ENCODE measurements around the gene CTNNA1.

CTNNA1 gene

GRCh38 chr5:138719811-138720210, 33.4 kb upstream of the CTNNA1 start:
- Histone ChIP-seq H3K4me1 (ENCODE audit: insufficient read depth, low read length, poor library complexity, severe bottlenecking) (no peaks in the 10 kb centered on the region), H3K9ac (ENCODE audit: low read depth, low read length, poor library complexity, severe bottlenecking) (no peak overlapping the region), H3K4me3 (ENCODE audit: low read length, poor library complexity, severe bottlenecking) (no peak overlapping the region), H3K27me3 (ENCODE audit: insufficient read depth, low read length, poor library complexity, severe bottlenecking) (peaks cover 6% of the 10 kb centered on the region), H3K36me3 (ENCODE audit: insufficient read depth, low read length) (no peaks in the 10 kb centered on the region), H3K79me2 (ENCODE audit: insufficient read depth, low read length) (no peaks in the 10 kb centered on the region), H2AFZ (ENCODE audit: low read length) (no peak overlapping the region), H3F3A (ENCODE audit: low read depth) (no peaks in the 10 kb centered on the region), H3K9me2 (replicated peaks; ENCODE audit: low read depth, low read length) (no peaks in the 10 kb centered on the region), H3K4me2 (ENCODE audit: low read depth, low read length, poor library complexity, severe bottlenecking) (no peak overlapping the region), H4K20me1 (ENCODE audit: insufficient read depth, low read length, poor library complexity, severe bottlenecking) (no peaks in the 10 kb centered on the region), H3K9me3 (ENCODE audit: insufficient read depth, low read depth, low read length) (no peaks in the 10 kb centered on the region)
- TF ChIP-seq CTCF (conservative IDR thresholded peaks at IDR 0.05; ENCODE audit: low read length), result no peak
- TF ChIP-seq EZH2phosphoT487 (IDR thresholded peaks at IDR 0.05; ENCODE audit: borderline replicate concordance), result no peak

- peaks cover 6% of the 10 kb centered on the region for H3K27me3 ChIP-seq (ENCODE audit: insufficient read depth, low read length, poor library complexity, severe bottlenecking)
- H3K9me3 ChIP-seq (ENCODE audit: insufficient read depth, low read depth, low read length), result no peaks in the 10 kb centered on the region
- no peaks in the 10 kb centered on the region for H3K4me1 ChIP-seq (ENCODE audit: insufficient read depth, low read length, poor library complexity, severe bottlenecking)
- no peak overlapping the region for H3K9ac ChIP-seq (ENCODE audit: low read depth, low read length, poor library complexity, severe bottlenecking)
- H2AFZ ChIP-seq (ENCODE audit: low read length), result no peak overlapping the region
- H3K79me2 ChIP-seq (ENCODE audit: insufficient read depth, low read length), result no peaks in the 10 kb centered on the region
- H3K9me2 ChIP-seq (replicated peaks; ENCODE audit: low read depth, low read length), result no peaks in the 10 kb centered on the region
- H4K20me1 ChIP-seq (ENCODE audit: insufficient read depth, low read length, poor library complexity, severe bottlenecking), result no peaks in the 10 kb centered on the region
- H3K4me3 ChIP-seq (ENCODE audit: low read length, poor library complexity, severe bottlenecking), result no peak overlapping the region
- no peak for TF ChIP-seq CTCF (conservative IDR thresholded peaks at IDR 0.05; ENCODE audit: low read length)
- no peak for TF ChIP-seq EZH2phosphoT487 (IDR thresholded peaks at IDR 0.05; ENCODE audit: borderline replicate concordance)
- no peak overlapping the region for H3K4me2 ChIP-seq (ENCODE audit: low read depth, low read length, poor library complexity, severe bottlenecking)
- no peaks in the 10 kb centered on the region for H3K36me3 ChIP-seq (ENCODE audit: insufficient read depth, low read length)
- H3F3A ChIP-seq (ENCODE audit: low read depth), result no peaks in the 10 kb centered on the region
These were observed 32.4 kb upstream of the CTNNA1 start for GRCh38 chr5:138720840-138721239.

- peaks cover 6% of the 10 kb centered on the region for H3K27me3 ChIP-seq (ENCODE audit: insufficient read depth, low read length, poor library complexity, severe bottlenecking)
- no peak overlapping the region for H3K4me3 ChIP-seq (ENCODE audit: low read length, poor library complexity, severe bottlenecking)
- H3K9me3 ChIP-seq (ENCODE audit: insufficient read depth, low read depth, low read length), result no peaks in the 10 kb centered on the region
- TF ChIP-seq EZH2phosphoT487 (IDR thresholded peaks at IDR 0.05; ENCODE audit: borderline replicate concordance) (no peak), CTCF (conservative IDR thresholded peaks at IDR 0.05; ENCODE audit: low read length) (no peak)
- no peaks in the 10 kb centered on the region for H3F3A ChIP-seq (ENCODE audit: low read depth)
- no peaks in the 10 kb centered on the region for H3K9me2 ChIP-seq (replicated peaks; ENCODE audit: low read depth, low read length)
- no peaks in the 10 kb centered on the region for H3K4me1 ChIP-seq (ENCODE audit: insufficient read depth, low read length, poor library complexity, severe bottlenecking)
- H3K36me3 ChIP-seq (ENCODE audit: insufficient read depth, low read length), result no peaks in the 10 kb centered on the region
- H4K20me1 ChIP-seq (ENCODE audit: insufficient read depth, low read length, poor library complexity, severe bottlenecking), result no peaks in the 10 kb centered on the region
- H2AFZ ChIP-seq (ENCODE audit: low read length), result no peak overlapping the region
- H3K4me2 ChIP-seq (ENCODE audit: low read depth, low read length, poor library complexity, severe bottlenecking), result no peak overlapping the region
- no peaks in the 10 kb centered on the region for H3K79me2 ChIP-seq (ENCODE audit: insufficient read depth, low read length)
- no peak overlapping the region for H3K9ac ChIP-seq (ENCODE audit: low read depth, low read length, poor library complexity, severe bottlenecking)
These were observed 31.2 kb upstream of the CTNNA1 start for GRCh38 chr5:138721979-138722378.
